HUDEP-2 (cell line): ENCODE data around the gene COMMD7.

Experiments used
- DNase-seq, 76 experiments: peaks; one replicate each; lab custom pipeline; 2025; ENCODE audit not compliant: unreplicated experiment in 76 of 76; lab: John Stamatoyannopoulos, UW

Gene COMMD7

GRCh38 chr20:32682508-32682987, 60.7 kb downstream of the COMMD7 start:
- DNase-seq, result peak in 11 of 76 experiments; percentile 3 to 64 (median 18)

- peak in 22 of 76 experiments; percentile 6 to 52 (median 30) for DNase-seq
These were observed 61.8 kb downstream of the COMMD7 start for GRCh38 chr20:32681175-32682084.

GRCh38 chr20:32680544-32681174, 62.6 kb downstream of the COMMD7 start:
- DNase-seq, result no peak

- DNase-seq, result peak in 71 of 76 experiments; percentile 3 to 87 (median 67)
These were observed 64.3 kb downstream of the COMMD7 start for GRCh38 chr20:32678948-32679347.

GRCh38 chr20:32675223-32675975, 67.9 kb downstream of the COMMD7 start:
- no peak for DNase-seq

- DNase-seq, result peak in 34 of 76 experiments; percentile 9 to 60 (median 32)
These were observed 68.9 kb downstream of the COMMD7 start for GRCh38 chr20:32674362-32674789.

- DNase-seq, result no peak
These were observed 70.0 kb downstream of the COMMD7 start for GRCh38 chr20:32672982-32673851.

GRCh38 chr20:32672394-32672981, 70.8 kb downstream of the COMMD7 start:
- no peak for DNase-seq

- DNase-seq, result no peak
These were observed 72.4 kb downstream of the COMMD7 start for GRCh38 chr20:32670773-32671455.

- no peak for DNase-seq
These were observed 76.2 kb downstream of the COMMD7 start for GRCh38 chr20:32667027-32667426.

GRCh38 chr20:32664678-32665159, 78.5 kb downstream of the COMMD7 start:
- no peak for DNase-seq

GRCh38 chr20:32664012-32664677, 79.1 kb downstream of the COMMD7 start:
- DNase-seq, result no peak

- DNase-seq, result no peak
These were observed 79.8 kb downstream of the COMMD7 start for GRCh38 chr20:32663335-32664011.

GRCh38 chr20:32661820-32662528, 81.3 kb downstream of the COMMD7 start:
- peak in 1 of 76 experiments; percentile 13 for DNase-seq

GRCh38 chr20:32660661-32661060, 82.6 kb downstream of the COMMD7 start:
- no peak for DNase-seq

GRCh38 chr20:32656827-32657226, 86.4 kb downstream of the COMMD7 start:
- DNase-seq, result no peak

GRCh38 chr20:32655903-32656512, 87.3 kb downstream of the COMMD7 start:
- no peak for DNase-seq
